A673 (cell line): ENCODE measurements around the gene PDCD1.

Source experiments
- CTCF ChIP-seq: fragments of 300-800, 200-600 bp; sonication (generic); conservative IDR thresholded peaks from 2 replicates; pipeline ENCODE4 v1.5.1; 2017; ENCODE audit warnings: low read depth, mild to moderate bottlenecking, antibody characterized with exemption, low read length, moderate library complexity, mixed read lengths
- EZH2 ChIP-seq: fragments of 200-600 bp; sonication (generic); IDR thresholded peaks from 2 replicates; pipeline ENCODE4 v1.6.1; 2017; ENCODE audit warnings: borderline replicate concordance, low read depth, mild to moderate bottlenecking, mixed read lengths, antibody characterized with exemption, low read length; ENCODE audit not compliant: poor library complexity, severe bottlenecking

- TF ChIP-seq CTCF (no peak), EZH2 (no peak)
Observed at GRCh38 chr2:241895427-241895711, 36.7 kb upstream of the PDCD1 start.
